ENCODE measurements around the gene DHX58. TPM values are rescaled to one million over a fixed set of nuclear protein-coding genes. Genes with fewer than 3 reads are reported as not detected.

The DHX58 gene
- total RNA-seq, 1 experiment from 2014 or later, result 0.79 TPM

DNA sequence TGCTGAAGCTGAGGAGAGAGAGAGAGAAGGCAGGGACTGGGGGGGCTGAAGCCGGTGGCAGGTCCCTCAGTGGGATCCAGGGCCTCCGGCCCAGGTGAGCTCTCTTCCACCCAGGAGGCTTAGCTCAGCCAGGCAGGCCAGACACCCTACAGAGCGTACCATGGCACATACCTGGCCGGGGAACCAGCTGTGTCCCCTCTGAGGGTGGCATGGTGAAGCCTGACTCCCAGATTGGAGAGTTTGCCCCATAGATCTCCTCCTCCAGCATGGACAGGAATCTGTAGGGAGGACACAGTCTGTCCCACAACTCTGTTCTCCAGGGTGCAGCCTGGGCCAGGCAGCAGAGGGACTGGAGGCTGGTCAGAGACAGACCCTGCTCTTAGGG, 5.6 kb upstream of the DHX58 start:
- H3K27me3 Mint-ChIP-seq (ENCODE audit: insufficient read depth, unreplicated experiment), result no peaks in the 10 kb centered on the region
- TF ChIP-seq, protein P1, sequence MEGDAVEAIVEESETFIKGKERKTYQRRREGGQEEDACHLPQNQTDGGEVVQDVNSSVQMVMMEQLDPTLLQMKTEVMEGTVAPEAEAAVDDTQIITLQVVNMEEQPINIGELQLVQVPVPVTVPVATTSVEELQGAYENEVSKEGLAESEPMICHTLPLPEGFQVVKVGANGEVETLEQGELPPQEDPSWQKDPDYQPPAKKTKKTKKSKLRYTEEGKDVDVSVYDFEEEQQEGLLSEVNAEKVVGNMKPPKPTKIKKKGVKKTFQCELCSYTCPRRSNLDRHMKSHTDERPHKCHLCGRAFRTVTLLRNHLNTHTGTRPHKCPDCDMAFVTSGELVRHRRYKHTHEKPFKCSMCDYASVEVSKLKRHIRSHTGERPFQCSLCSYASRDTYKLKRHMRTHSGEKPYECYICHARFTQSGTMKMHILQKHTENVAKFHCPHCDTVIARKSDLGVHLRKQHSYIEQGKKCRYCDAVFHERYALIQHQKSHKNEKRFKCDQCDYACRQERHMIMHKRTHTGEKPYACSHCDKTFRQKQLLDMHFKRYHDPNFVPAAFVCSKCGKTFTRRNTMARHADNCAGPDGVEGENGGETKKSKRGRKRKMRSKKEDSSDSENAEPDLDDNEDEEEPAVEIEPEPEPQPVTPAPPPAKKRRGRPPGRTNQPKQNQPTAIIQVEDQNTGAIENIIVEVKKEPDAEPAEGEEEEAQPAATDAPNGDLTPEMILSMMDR (IDR thresholded peaks at IDR 0.05; ENCODE audit: insufficient read depth in 1 of 2, low read depth in 1 of 2, low read length in 1 of 2, severe bottlenecking in 1 of 2, unreplicated experiment in 1 of 2), result no peak

DNA sequence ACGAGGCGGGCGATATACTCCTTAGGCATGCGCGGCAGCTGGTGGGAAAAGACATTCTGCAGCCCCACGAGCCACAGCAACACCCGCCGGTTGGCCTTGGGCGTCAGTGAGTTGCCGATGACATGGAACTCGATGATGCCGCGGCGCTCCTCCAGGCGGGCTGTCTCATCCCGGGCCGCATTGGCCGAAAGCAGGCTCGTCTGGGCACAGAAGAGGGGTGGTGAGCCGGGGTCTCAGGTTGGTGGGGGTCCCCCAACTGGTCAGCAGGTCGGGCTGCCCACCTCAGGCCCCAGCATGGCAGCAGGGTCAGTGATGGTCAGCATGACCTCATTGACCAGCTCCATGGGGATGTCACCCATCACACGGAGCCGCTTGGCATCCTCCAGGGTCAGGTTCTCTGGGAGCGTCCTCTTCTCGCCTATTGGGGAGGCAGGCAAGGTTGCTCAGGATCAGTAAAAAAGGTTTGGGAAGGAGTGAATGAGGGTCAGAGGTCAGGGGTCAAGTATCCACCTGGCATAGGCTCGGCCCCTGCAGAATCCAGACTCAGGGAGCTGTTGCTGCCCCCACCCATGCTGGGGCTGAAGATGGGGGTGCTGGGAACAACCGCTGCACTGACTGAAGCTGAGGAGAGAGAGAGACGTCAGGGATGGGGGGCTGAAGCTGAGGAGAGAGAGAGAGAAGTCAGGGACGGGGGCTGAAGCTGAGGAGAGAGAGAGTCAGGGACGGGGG, 5.0 kb upstream of the DHX58 start:
- no peaks in the 10 kb centered on the region for H3K9me3 Mint-ChIP-seq (ENCODE audit: unreplicated experiment)
- DNase-seq, result no peak
- intact Hi-C loops (cut with micrococcal nuclease; ENCODE audit: unreplicated experiment), result no loop called here
- H3K4me1 ChIP-seq, result peaks cover 6% of the 10 kb centered on the region
- no peaks in the 10 kb centered on the region; the same call in none of the 2 replicates for H3K36me3 ChIP-seq (ENCODE audit: control insufficient read depth, insufficient read depth, low read length)
- no peaks in the 10 kb centered on the region for H3K27me3 Mint-ChIP-seq (ENCODE audit: insufficient read depth, unreplicated experiment)
- TF ChIP-seq, protein P1 (IDR thresholded peaks at IDR 0.05; ENCODE audit: insufficient read depth in 1 of 2, low read depth in 1 of 2, low read length in 1 of 2, severe bottlenecking in 1 of 2, unreplicated experiment in 1 of 2), result no peak
- no TSS peak for BruUV-seq (replicated peaks)
- ChIA-PET CTCF (interaction anchor here (0.6 to 1.3 kb wide), 4 partner anchors 19 to 92 kb away, joined by 3 to 5 read pairs (median 3); no protein-coding TSS in a partner anchor), POLR2A (no interaction called here)
- H3K27ac Mint-ChIP-seq (ENCODE audit: unreplicated experiment), result no peak overlapping the region
- no peak overlapping the region for H3K4me3 ChIP-seq (ENCODE audit: low read depth, low read length)
- H3K4me3 Mint-ChIP-seq (ENCODE audit: unreplicated experiment), result no peak overlapping the region
- H3K9me3 ChIP-seq, result no peaks in the 10 kb centered on the region
- H3K36me3 Mint-ChIP-seq (ENCODE audit: insufficient read depth, unreplicated experiment), result peaks cover 43% of the 10 kb centered on the region
- H3K4me1 Mint-ChIP-seq (ENCODE audit: low read depth, unreplicated experiment), result no peaks in the 10 kb centered on the region
- no peaks in the 10 kb centered on the region for H3K27me3 ChIP-seq (replicated peaks; ENCODE audit: control insufficient read depth, insufficient read depth, low read length)

More for the DNA sequence above, 5.6 kb upstream of the DHX58 start:
- Histone ChIP-seq H3K4me1 (peaks cover 6% of the 10 kb centered on the region), H3K9me3 (no peaks in the 10 kb centered on the region), H3K27me3 (replicated peaks; ENCODE audit: control insufficient read depth, insufficient read depth, low read length) (no peaks in the 10 kb centered on the region), H3K36me3 (ENCODE audit: control insufficient read depth, insufficient read depth, low read length) (no peaks in the 10 kb centered on the region; the same call in none of the 2 replicates), H3K4me3 (ENCODE audit: low read depth, low read length) (no peak overlapping the region)
- H3K9me3 Mint-ChIP-seq (ENCODE audit: unreplicated experiment), result no peaks in the 10 kb centered on the region
- intact Hi-C loops (cut with micrococcal nuclease; ENCODE audit: unreplicated experiment), result no loop called here
- H3K4me1 Mint-ChIP-seq (ENCODE audit: low read depth, unreplicated experiment), result no peaks in the 10 kb centered on the region
- DNase-seq, result no peak
- no peak overlapping the region for H3K27ac Mint-ChIP-seq (ENCODE audit: unreplicated experiment)
- H3K4me3 Mint-ChIP-seq (ENCODE audit: unreplicated experiment), result no peak overlapping the region
- peaks cover 48% of the 10 kb centered on the region for H3K36me3 Mint-ChIP-seq (ENCODE audit: insufficient read depth, unreplicated experiment)
- BruUV-seq (replicated peaks), result no TSS peak
- ChIA-PET CTCF (interaction anchor here (0.7 to 1.3 kb wide), 3 partner anchors 18 to 92 kb away, joined by 3 to 5 read pairs (median 3); no protein-coding TSS in a partner anchor), POLR2A (no interaction called here)

DNA sequence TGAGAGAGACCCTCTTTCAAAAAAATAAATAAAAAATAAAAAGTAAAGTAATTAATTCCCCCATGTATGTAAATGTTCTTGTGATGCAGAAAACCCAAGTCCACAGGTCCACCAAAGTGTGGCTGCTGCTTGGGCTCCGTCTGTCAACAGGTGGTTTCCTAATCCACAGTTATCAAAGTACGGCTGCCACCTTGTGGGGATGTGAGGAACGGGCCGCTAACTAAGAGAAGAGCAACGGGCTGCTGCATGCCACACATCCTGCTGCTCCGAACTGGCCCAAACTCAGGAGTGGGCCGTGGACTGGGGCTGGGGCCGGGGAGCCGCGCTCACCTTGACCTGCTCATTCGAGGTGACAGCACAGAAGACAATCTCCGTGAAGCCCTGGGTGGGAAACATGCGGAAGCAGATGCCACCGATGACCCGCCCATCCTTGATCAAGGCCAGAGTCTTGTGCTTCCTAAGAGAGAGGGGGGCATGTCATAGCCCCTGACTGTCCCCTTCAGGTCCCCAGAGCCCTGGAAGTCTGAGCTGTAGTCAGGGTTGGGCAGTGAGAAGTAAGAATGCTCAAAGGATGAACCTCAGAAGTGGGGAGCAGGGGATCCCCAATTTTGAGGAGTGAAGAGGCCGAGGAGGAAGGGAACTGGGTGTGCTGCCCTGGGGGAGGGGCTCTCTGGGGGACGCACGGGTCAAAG, 4.3 kb upstream of the DHX58 start:
- POLR2A ChIA-PET, result no interaction called here
- CTCF ChIA-PET, result interaction anchor here (0.6 to 1.0 kb wide), 2 partner anchors 67 to 91 kb away, joined by 3 read pairs; no protein-coding TSS in a partner anchor
- BruUV-seq (replicated peaks), result no TSS peak
- Mint-ChIP-seq H3K36me3 (ENCODE audit: insufficient read depth, unreplicated experiment) (peaks cover 36% of the 10 kb centered on the region), H3K27me3 (ENCODE audit: insufficient read depth, unreplicated experiment) (no peaks in the 10 kb centered on the region), H3K27ac (ENCODE audit: unreplicated experiment) (no peak overlapping the region), H3K9me3 (ENCODE audit: unreplicated experiment) (no peaks in the 10 kb centered on the region), H3K4me3 (ENCODE audit: unreplicated experiment) (no peak overlapping the region), H3K4me1 (ENCODE audit: low read depth, unreplicated experiment) (no peaks in the 10 kb centered on the region)
- Histone ChIP-seq H3K4me3 (ENCODE audit: low read depth, low read length) (no peak overlapping the region), H3K9me3 (no peaks in the 10 kb centered on the region), H3K27me3 (replicated peaks; ENCODE audit: control insufficient read depth, insufficient read depth, low read length) (no peaks in the 10 kb centered on the region), H3K36me3 (ENCODE audit: control insufficient read depth, insufficient read depth, low read length) (no peaks in the 10 kb centered on the region; the same call in none of the 2 replicates), H3K4me1 (peaks cover 6% of the 10 kb centered on the region)
- intact Hi-C loops (cut with micrococcal nuclease; ENCODE audit: unreplicated experiment), result loop anchor here (1.0 kb wide), 3 partner anchors 50 to 154 kb away; no protein-coding TSS in a partner anchor
- peak; percentile 85 to 86 for DNase-seq
- TF ChIP-seq, protein P1 (IDR thresholded peaks at IDR 0.05; ENCODE audit: insufficient read depth in 1 of 2, low read depth in 1 of 2, low read length in 1 of 2, severe bottlenecking in 1 of 2, unreplicated experiment in 1 of 2), result peak; percentile 87 to 90

All from Caco-2 (cell line).